GM21360 (cell line): ENCODE measurements around the gene CUTC.
"Not testable (repeated sequence)": the region's sequence is repeated elsewhere in the genome, so short reads cannot be mapped to it uniquely, and the experiment has no call there.

Experiments used
- ATAC-seq: cut with Tn5 transposase; IDR thresholded peaks from one replicate; pipeline ENCODE4 v1.9.1; 2021; ENCODE audit warnings: mild to moderate bottlenecking, moderate library complexity; ENCODE audit not compliant: unreplicated experiment

The CUTC gene

DNA sequence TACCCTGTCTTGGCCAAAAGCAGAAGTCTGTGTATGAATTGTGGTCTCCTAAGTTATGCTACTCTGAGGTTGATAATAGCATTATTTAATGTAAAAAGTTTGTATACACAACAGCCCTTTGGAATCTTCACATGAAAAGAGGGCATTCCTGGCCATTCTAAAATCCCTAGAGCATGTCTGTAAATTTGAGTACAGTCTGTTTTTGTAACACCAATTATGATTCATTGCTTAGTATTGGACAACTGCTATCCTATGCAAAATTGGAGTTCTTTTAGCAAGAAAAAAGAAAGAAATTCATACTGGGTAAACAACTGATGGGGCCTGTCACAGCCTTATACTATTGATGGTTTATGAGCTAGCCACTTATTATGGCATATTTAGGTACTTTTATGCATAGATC is 10.2 kb downstream of the CUTC start:
- ATAC-seq, result no peak

DNA sequence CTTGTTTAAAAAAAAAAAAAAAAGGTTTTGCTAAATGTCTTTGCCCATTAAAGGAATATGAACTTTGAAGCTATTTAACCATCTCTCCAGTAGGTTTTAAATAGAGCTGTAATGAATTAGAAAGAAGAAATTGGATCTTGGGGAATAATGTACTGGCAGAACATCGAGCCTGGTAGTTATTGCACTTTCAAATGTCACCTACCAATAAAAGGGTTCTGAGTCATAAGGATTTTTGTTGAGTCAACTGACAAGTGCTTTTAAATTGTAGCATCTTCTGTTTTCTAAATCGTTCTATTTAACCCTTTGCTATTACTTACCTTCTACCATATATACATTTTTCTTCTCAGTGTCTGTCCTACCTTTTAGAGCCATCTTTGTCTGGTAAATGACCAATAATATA is 10.7 kb downstream of the CUTC start:
- ATAC-seq, result no peak

DNA sequence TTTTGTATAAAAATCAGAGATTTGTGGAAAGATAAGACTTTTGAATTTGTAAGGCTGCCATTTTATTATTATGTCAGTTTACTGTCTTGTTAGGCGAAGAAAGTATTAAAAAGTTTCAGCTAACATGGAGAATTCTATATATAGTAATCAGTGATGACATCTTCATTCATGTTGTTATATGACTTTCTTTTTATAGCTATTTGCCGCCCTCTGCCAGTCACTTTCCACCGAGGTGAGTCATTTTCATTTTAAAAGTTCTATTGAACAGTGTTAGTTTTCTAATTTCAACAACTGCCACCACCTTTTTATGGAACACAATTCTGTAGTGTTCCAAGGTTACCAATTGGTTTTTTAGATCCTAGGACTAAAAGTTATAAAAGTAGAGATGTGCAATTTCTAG is 11.8 kb downstream of the CUTC start:
- ATAC-seq, result no peak

DNA sequence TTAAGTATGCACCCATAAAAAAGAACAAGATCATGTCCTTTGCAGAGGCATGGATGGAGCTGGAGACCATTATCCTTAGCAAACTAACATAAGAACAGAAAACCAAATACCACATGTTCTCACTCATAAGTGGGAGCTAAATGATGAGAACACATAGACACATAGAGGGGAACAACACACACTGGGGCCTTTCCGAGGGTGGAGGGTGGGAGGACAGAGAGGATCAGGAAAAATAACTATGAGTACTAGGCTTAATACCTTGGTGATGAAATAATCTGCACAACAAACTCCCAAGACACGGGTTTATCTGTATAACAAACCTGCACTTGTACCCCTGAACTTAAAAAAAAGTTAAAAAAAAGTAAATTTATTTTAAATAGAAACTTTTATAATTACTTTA is 14.1 kb downstream of the CUTC start:
- not testable (repeated sequence) for ATAC-seq

DNA sequence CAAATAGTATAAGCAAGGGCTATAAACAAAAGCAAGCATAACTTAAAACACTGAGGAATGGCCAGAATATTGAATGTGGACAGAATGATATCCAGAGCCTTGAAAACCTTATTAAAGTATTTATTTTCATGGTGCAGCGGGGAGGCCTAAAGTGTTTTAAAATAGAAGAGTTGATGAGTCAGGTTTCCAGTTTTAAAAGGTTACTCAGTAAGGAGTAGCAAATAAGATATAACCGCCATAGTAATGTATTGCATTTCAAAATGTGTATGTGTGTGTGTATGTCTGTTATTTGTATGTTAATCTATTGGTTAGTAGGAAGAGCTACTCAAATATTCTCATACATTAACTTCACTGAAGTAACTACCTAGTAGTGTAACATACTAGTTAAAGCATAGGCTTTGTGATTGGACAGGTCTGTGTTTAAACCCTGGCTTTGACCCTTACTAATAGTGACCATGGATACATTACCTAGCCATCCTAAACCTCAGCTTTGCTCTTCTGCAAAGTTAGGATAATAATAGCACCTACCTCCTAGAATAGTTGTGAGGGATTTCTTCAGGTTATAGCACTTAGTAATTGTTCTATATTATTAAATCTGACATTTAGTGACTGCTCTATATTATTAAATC is 16.9 kb downstream of the CUTC start:
- no peak for ATAC-seq

GRCh38 chr10:99750641-99751040 is 18.6 kb downstream of the CUTC start:
- ATAC-seq, result no peak

GRCh38 chr10:99754670-99755069 is 22.6 kb downstream of the CUTC start:
- ATAC-seq, result no peak

- no peak for ATAC-seq
These were observed 24.1 kb downstream of the CUTC start for GRCh38 chr10:99756159-99756558.

GRCh38 chr10:99758211-99758891 is 26.3 kb downstream of the CUTC start:
- no peak for ATAC-seq

- ATAC-seq, result no peak
These were observed 28.3 kb downstream of the CUTC start for GRCh38 chr10:99760321-99760720.

GRCh38 chr10:99761365-99761764 is 29.3 kb downstream of the CUTC start:
- ATAC-seq, result no peak

GRCh38 chr10:99765672-99766301 is 33.8 kb downstream of the CUTC start:
- ATAC-seq, result no peak

- peak; percentile 52 for ATAC-seq
These were observed 34.3 kb downstream of the CUTC start for GRCh38 chr10:99766302-99766681.

- no peak for ATAC-seq
These were observed 35.9 kb downstream of the CUTC start for GRCh38 chr10:99767901-99768300.

DNA sequence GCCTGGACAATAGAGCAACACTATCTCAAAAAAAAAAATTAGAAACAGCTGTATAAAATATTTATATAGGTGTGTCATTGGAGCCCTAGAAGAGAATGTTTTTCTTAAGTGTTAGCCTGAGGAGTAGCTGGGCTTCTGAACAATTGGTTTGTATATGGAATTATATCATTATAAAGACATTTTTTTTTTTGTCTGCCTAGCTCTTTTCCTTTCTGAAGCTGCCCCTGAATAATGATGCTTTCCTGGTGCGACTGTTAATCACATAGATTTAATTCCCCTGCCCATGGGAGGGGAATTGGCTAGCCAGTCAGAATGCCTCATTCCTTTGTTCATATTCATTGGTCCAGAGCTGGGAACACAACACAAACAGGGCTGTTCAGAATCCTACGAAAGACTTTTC is 36.5 kb downstream of the CUTC start:
- ATAC-seq, result no peak

DNA sequence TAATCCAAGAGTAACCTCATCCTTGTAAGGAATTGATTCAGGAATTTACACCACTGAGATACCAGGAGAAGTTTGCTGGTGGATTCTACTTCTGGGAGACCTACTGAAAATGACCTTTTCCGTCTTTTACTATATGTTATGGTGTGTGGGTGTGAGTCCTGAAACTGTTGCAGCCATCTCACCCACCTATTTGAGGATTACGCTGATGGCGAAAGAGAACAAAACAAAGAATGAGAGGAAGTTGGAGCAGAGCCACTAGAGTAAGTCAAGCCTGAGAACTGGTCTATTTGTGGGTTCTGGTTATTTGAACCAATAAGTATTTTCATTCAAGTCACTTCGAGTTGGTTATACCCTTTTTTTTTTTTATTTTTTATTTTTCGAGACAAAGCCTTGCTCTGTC is 37.7 kb downstream of the CUTC start:
- ATAC-seq, result no peak

GRCh38 chr10:99770408-99771045 is 38.5 kb downstream of the CUTC start:
- no peak for ATAC-seq

DNA sequence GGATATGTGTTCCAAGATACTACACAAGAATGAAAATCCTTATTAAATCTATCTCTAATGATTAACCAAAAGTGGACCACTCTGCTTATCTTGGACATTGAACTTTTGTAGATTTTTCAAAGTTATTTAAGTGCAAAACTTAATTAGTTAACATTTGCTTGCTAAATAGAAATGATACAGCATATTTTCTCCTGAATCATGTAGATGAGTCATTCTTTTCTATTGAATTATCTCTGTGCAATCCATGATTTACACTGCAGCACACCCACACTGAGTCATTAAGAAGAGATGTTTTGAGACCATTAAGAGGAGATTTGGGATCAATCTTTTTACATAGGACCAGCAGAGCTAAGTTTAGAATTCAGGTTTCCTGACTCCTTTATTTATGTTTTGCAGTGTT is 43.8 kb downstream of the CUTC start:
- ATAC-seq, result no peak

DNA sequence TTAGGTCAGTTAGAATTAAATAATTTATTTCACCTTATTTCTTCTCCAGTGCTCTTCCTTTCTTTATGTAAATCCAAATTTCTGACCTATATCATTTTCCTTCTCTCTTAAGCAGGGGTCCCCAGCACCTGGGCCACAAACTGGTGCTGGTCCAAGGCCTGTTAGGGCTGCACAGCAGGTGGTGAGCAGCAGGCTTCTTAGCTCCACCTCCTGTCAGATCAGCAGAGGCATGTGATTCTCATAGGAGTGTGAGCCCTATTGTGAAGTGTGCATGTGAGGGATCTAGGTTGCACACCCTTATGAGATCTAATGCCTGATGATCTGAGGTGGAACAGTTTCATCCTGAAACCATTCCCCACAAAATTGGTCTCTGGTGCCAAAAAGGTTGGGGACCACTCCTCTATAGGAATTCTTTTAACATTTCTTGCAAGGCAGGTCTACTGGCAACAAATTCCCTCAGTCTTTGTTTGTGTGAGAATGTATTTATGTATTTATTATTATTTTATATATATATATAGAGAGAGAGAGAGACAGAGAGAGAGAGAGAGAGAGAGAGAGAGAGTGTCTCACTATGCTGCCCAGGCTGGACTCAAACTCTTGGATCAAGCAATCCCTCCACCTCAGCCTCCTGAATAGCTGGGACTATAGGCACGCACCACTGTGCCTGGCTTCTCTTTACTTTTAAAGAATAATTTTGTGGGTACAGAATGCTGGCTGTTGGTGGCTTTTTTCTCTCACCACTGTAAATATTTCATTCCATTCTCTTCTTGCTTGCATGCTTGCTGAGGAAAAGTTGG is 46.1 kb downstream of the CUTC start:
- no peak for ATAC-seq

- no peak for ATAC-seq
These were observed 47.3 kb downstream of the CUTC start for GRCh38 chr10:99779335-99779734.

DNA sequence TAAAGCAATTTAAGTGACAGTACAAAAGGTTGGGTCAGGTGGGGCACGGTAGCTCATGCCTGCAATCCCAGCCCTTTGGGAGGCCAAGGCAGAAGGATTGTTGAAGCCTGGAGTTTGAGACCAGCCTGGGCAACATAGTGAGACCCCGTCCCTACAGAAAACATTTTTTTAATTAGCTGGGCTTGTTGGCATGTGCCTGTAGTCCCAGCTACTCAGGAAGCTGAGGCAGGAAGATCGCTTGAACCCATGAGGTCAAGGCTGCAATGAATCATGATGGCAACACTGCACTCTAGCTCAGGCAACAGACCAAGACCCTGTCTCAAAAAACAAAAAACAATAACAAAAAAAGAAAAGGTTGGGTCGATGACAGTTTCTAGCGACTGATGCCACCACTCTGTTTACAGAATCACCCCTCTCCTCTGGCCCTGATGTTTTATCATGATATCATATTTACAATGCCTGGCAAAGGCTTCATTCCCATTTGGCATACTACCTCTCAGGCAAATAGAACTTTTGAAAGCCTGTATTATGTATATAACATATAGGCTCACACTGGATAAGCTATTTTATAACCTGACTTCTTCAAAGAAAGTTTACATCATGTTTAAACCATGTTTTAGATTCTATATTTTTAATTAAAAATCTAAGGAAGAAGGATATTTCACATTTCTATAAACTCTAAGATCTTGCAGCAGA is 49.8 kb downstream of the CUTC start:
- no peak for ATAC-seq
